ENCODE data around the gene KDM1A.

- TF ChIP-seq POLR2A (IDR thresholded peaks at IDR 0.05) (no peak), CTCF (IDR thresholded peaks at IDR 0.05) (no peak)
Measured at GRCh38 chr1:23050201-23050600, 30.9 kb downstream of the KDM1A start.
